ENCODE measurements around the gene TTLL5. TPM values are rescaled to one million over a fixed set of nuclear protein-coding genes. Genes with fewer than 3 reads are reported as not detected.
A peak's percentile ranks its signal among the peaks of the same experiment; 100 is the strongest.
"Not testable (repeated sequence)": the region's sequence is repeated elsewhere in the genome, so short reads cannot be mapped to it uniquely, and the experiment has no call there.

TTLL5 gene
- total RNA-seq, 1 donor from 2014 or later: 15.1 TPM

DNA sequence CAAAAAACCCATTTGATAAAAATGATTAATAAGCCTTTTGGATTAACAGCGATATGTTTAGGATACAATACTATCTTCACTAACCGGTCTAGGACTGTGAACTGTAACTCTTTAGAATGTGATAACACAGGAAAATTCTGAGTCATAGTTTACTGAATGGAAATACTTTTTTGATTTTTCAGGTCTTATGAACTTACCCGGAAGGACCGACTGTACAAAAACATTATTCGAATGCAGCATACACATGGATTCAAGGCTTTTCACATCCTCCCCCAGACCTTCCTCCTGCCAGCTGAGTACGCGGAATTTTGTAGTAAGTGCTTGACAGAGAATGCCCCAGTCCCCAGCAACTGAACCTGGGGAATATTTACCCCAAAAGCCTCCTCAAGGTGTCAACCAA lies 29.0 kb downstream of the TTLL5 start:
- ATAC-seq (ENCODE audit: poor library complexity) (no peak), DNase-seq (no peak)
- intact Hi-C loops (cut with DNase I): no loop called here

DNA sequence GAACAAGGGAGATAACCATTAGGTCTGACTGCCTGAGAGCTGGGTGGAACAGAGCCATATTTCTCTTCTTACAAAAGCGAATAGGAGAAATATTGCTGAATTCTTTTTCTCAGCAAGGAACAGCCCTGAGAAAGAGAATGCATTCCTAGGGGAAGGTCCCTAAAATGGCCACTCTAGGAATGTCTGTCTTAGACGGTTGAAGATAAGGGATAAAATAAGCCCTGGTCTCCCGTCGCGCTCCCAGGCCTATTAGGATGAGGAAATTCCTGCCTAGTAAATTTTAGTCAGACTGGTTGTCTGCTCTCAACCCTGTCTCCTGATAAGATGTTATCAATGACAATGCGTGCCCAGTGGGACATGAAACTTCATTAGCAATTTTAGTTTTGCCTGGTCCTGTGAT lies 34.0 kb downstream of the TTLL5 start:
- DNase-seq; intact Hi-C loops (cut with DNase I); ATAC-seq (ENCODE audit: poor library complexity): not testable (repeated sequence)

DNA sequence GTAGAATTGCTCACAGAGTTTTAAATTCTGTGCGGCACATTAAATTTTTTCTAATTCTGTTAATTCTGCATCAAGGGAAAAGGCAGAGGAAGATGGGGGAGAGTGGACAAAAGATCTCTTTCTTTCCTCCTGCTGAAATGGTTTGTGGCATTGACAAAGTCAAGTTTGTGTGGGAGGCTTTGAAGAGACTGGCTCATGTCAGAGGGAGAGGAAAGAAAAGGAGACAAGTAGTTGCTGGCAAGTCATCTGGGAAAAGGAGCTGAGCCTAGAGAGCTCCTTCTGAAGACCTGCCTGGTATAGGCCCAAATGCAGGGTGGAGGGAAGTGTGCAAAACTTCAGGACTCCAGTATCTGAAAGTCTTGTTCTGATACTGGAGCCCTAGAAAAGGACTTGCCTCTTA lies 36.3 kb downstream of the TTLL5 start:
- DNase-seq (no peak), ATAC-seq (ENCODE audit: poor library complexity) (no peak)
- intact Hi-C loops (cut with DNase I): no loop called here

DNA sequence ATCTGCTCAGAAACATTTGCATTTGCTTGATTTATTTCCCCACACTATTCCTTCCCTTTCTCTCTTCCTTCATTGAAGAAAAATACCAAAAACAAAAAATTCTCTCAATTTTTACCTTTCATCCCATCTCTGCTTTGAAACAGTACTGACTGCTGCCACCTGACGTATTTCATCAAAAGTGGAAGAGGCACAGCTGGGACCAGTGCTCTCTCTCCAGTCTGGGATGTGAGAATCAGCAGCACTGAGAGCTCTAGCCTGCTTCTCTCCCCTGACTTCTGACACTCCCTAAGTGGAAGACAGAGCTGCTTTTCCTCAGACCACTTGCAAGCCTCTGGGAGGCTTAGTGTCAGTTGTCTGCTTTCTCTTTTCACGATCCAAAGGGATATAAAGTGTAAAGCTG lies 36.9 kb downstream of the TTLL5 start:
- ATAC-seq (ENCODE audit: poor library complexity) (no peak), DNase-seq (no peak)
- intact Hi-C loops (cut with DNase I): no loop called here

DNA sequence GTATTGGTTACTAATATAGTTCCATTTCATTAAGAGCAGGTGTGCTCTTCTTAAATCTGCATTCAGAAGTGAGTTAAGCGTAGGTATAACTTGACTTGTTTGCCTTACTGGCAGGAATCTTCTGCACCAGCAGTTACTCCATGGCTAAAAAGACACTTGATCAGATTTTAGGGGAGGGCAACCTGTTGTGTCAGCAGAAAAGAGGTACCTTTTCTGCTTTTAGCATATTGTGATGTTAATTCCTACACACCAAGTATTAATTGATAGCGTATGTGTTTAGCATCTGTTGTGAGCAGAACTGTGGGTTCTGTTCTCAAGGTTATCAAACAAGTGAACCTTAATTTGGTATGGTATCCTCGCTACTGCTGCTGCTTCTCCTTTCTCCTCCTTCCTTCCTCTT lies 38.3 kb downstream of the TTLL5 start:
- intact Hi-C loops (cut with DNase I): no loop called here
- no peak for DNase-seq
- ATAC-seq (ENCODE audit: poor library complexity): no peak

DNA sequence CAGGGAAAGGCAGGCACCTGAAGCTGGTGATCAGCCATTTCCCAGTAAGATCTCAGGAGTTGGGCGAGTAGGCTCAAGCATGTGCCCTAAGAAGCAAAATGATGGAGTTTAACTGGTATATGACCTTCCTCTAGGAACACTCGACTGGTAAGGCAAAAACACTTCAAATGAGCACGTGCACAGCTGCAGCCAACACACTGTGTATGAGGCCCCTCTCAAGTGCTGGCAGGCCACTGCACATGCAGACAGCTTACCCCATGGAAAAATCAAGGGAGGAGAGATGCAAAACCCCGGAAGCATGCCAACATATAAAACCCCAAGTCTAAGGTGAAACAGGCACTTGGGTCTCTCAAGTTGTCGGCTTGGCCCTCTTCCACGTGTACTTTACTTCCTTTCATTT lies 39.2 kb downstream of the TTLL5 start:
- no peak for DNase-seq
- no peak for ATAC-seq (ENCODE audit: poor library complexity)
- intact Hi-C loops (cut with DNase I): no loop called here

- ATAC-seq (ENCODE audit: poor library complexity) (peak; percentile 85), DNase-seq (no peak)
- intact Hi-C loops (cut with DNase I): no loop called here
These were observed 41.1 kb downstream of the TTLL5 start for GRCh38 chr14:75702122-75702521.

GRCh38 chr14:75702616-75703261 lies 41.7 kb downstream of the TTLL5 start:
- DNase-seq (no peak), ATAC-seq (ENCODE audit: poor library complexity) (peak; percentile 62)
- intact Hi-C loops (cut with DNase I): no loop called here

- ATAC-seq (ENCODE audit: poor library complexity) (no peak), DNase-seq (no peak)
- intact Hi-C loops (cut with DNase I): no loop called here
These were observed 42.4 kb downstream of the TTLL5 start for GRCh38 chr14:75703467-75703866.

GRCh38 chr14:75705014-75705413 lies 44.0 kb downstream of the TTLL5 start:
- intact Hi-C loops (cut with DNase I): no loop called here
- ATAC-seq (ENCODE audit: poor library complexity) (no peak), DNase-seq (no peak)

- peak; percentile 76 for DNase-seq
- intact Hi-C loops (cut with DNase I): loop anchor here (2.0 kb wide), 1 partner anchor 275 kb away; the partner anchor contains the start of gene IFT43
- ATAC-seq (ENCODE audit: poor library complexity): peak; percentile 83
These were observed 48.3 kb downstream of the TTLL5 start for GRCh38 chr14:75709207-75709812.

- ATAC-seq (ENCODE audit: poor library complexity) (peak; percentile 74), DNase-seq (no peak)
- intact Hi-C loops (cut with DNase I): no loop called here
These were observed 50.2 kb downstream of the TTLL5 start for GRCh38 chr14:75711105-75711795.

DNA sequence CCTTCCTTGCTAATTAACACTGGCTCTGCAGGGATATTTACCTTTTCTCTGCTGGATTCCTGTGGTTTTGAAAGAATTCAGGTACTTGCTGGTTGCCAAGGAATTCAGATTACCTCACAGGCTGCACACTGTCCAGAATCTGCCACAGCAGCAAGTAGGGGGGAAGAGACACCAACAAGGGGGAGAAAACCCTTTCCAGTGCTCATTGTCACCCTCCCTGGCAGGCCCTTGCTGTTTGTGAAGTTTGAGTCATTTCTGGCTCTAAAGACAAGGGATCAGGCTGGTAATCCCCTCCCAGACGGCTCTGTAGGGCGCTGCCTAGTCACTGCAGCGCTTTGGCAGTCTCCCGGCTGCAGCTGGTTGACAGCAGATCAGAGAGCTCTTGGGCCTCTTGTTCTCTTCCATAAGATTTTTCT lies 50.8 kb downstream of the TTLL5 start:
- ATAC-seq (ENCODE audit: poor library complexity): peak; percentile 88
- intact Hi-C loops (cut with DNase I): no loop called here
- peak; percentile 65 for DNase-seq

DNA sequence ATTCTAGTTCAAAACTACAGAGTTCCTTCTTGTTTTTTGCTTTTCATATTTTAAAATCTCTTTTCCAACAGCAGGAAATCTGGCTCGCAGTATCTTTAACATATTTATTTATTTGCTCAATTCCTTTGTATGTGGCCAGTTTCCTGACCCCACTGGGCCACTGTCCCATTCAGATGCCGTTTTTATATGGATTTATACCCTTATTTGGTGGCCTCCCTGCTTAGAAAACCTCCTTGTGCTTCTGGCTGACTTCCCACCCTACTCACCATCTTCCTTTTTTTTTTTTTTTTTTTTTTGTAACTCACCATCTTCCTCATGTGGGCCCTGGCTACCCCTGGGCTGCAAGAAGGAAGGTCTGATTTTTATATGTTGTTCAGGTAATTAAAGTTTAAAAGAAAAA lies 53.9 kb downstream of the TTLL5 start:
- ATAC-seq (ENCODE audit: poor library complexity): no peak
- intact Hi-C loops (cut with DNase I): no loop called here
- DNase-seq: no peak

- ATAC-seq (ENCODE audit: poor library complexity) (no peak), DNase-seq (no peak)
- intact Hi-C loops (cut with DNase I): no loop called here
These were observed 55.1 kb downstream of the TTLL5 start for GRCh38 chr14:75715926-75716780.

DNA sequence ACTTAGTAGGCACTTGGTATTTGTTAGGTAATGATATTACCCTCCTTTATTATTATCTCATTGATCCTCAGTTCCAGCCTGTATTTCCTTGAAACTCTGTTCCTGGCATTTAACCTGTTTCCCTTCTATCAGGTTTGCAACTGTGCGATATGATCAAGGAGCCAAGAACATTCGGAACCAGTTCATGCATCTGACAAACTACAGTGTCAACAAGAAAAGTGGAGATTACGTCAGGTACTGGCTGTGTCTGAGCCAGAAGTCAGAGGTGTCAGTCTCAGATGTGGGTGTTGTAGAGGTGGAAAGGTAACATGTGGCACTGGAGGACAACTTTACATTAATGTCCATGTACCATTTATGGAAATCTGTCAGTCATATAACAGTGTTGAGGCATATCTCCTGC lies 56.7 kb downstream of the TTLL5 start:
- no peak for ATAC-seq (ENCODE audit: poor library complexity)
- DNase-seq: no peak
- intact Hi-C loops (cut with DNase I): no loop called here

- intact Hi-C loops (cut with DNase I): no loop called here
- ATAC-seq (ENCODE audit: poor library complexity) (no peak), DNase-seq (no peak)
These were observed 57.2 kb downstream of the TTLL5 start for GRCh38 chr14:75718199-75718598.

DNA sequence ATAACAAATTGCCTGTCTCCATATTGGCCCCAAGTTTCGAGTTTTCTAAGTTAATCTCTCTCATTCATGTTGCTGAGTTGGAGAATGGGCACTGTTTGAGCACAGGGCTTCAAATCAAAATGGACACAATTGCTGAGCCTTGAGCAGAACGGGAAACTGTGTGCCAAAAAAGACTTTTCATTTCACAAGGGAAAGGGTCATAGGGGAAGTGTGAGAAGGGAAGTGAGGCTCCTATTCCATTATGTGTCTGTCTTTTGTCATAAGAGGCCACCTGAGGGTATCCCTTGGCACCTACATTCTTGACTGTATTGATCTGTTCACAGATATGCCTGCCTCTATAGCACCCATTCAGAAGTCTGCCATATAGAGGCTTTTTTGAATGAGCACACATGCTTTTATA lies 59.1 kb downstream of the TTLL5 start:
- ATAC-seq (ENCODE audit: poor library complexity): no peak
- intact Hi-C loops (cut with DNase I): loop anchor here (10.0 kb wide), 1 partner anchor 65 kb away; no protein-coding TSS in a partner anchor

GRCh38 chr14:75720842-75721498 lies 59.9 kb downstream of the TTLL5 start:
- peak; percentile 79 for ATAC-seq (ENCODE audit: poor library complexity)
- DNase-seq: peak; percentile 76
- intact Hi-C loops (cut with DNase I): loop anchor here (10.0 kb wide), 1 partner anchor 64 kb away; no protein-coding TSS in a partner anchor

More for the DNA sequence above, 59.1 kb downstream of the TTLL5 start:
- no peak for DNase-seq
